A549 treated with CORT108297 at 1 μM for 4 hours (cell line): ENCODE measurements around the gene RAB36. TPM values are rescaled to one million over a fixed set of nuclear protein-coding genes. Genes with fewer than 3 reads are reported as not detected.

Experiments
- total RNA-seq: library from RNA; stranded (reverse); fragments of 200-300 nt; extraction: Qiagen RNA extraction; gene quantifications from 5 replicates; pipeline ENCODE4 v1.2.3, GENCODE V29; 2022

The RAB36 gene
- total RNA-seq, result 5.8 to 7.8 TPM (median 7.5 TPM) in 5 replicates

GRCh38 chr22:23144932-23145877 is at the start of gene RAB36:
TSS of gene RAB36 (plus strand) at chr22:23145477. CDS start at chr22:23146617, 1,140 bp downstream.

GRCh38 chr22:23180301-23180892 is 35.1 kb downstream of the RAB36 start, which contains the start of gene BCR:
TSS of gene BCR (plus strand) at chr22:23180509. CDS start at chr22:23180961, 452 bp downstream.

Other genes starting within 250 kb of the RAB36 start
- 1.6 to 3.2 TPM (median 2.7 TPM) in 5 replicates for gene GNAZ, start 75.0 kb upstream of the RAB36 start, total RNA-seq
- 0.59 to 1.8 TPM (median 1.1 TPM) in 5 replicates for gene RSPH14, start 3.5 kb upstream of the RAB36 start, total RNA-seq
- 11.7 to 15.5 TPM (median 15.5 TPM) in 5 replicates for gene BCR, start 35.0 kb downstream of the RAB36 start, total RNA-seq